NCI-H1048 (cell line): ENCODE results near the gene FRG2B.
"Not testable (repeated sequence)": the region's sequence is repeated elsewhere in the genome, so short reads cannot be mapped to it uniquely, and the experiment has no call there.

Experiments used
- DNase-seq: peaks from one replicate; lab custom pipeline; 2025; lab: John Stamatoyannopoulos, UW

The FRG2B gene

GRCh38 chr10:133599869-133600268 is 26.7 kb downstream of the FRG2B start:
- not testable (repeated sequence) for DNase-seq

DNA sequence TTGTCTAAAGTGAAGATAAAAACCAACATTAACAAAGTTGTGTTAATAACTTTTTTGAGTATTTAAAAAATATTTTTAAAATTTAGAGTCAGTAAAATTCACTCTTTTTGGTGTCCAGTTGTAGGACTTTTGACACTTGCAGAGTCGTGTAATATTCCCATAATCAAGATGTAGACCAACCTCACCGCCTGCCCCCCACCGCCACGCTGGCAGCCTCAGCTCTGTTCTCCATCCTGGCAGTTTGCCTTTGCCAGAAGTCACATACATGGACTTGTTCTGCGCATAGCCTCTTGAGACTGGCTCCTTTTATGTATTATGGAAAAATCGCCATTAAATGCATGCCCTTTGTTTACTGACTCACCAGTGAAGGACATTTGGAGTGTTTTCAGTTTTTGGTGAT is 33.9 kb downstream of the FRG2B start:
- DNase-seq, result no peak

DNA sequence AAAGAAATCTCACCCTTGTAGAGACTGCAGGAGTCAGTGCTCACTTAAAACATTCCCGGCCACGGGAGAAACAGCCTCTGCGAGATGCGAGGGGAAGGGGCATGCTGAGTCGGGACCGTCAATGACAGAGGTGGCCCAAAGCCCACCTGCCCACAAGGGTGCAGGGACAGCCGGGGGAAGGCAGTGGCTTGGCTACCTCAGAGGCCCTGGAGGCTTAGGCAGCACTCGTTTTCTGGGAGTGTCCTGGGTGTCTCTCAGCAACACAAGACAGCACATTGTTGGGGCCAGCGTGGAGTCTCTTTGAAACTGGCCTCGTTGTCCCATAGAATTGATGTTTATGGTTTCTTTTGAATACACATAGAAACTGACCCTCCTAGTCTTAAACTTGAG is 35.6 kb downstream of the FRG2B start:
- no peak for DNase-seq

- no peak for DNase-seq
Observed at GRCh38 chr10:133590226-133590969, 36.2 kb downstream of the FRG2B start.

DNA sequence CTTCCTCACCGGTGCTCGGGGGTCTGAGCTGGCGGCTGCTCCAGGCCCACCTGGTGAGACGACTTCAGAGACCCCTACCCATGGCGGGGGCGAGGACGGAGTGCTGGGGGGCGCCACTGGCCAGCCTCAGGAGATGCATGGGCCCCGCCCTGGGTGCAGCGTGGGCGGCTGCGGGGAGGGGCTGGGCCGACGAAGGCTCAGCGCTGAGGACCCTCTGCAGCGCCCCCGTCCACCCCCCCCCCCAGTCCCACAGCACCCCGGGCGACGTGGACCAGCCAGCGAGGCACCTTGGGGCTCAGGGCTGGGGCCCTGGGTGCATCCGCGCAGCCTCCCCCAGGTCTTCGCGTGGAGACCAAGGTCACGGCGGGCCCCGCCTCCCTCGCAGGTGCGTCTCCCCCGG is 49.6 kb downstream of the FRG2B start:
- DNase-seq, result not testable (repeated sequence)
